ENCODE measurements around the gene IL17C. TPM values are rescaled to one million over a fixed set of nuclear protein-coding genes. Genes with fewer than 3 reads are reported as not detected.

IL17C gene
- total RNA-seq, 6 donors from 2014 or later = 0.40 to 0.76 TPM; not detected in 4

DNA sequence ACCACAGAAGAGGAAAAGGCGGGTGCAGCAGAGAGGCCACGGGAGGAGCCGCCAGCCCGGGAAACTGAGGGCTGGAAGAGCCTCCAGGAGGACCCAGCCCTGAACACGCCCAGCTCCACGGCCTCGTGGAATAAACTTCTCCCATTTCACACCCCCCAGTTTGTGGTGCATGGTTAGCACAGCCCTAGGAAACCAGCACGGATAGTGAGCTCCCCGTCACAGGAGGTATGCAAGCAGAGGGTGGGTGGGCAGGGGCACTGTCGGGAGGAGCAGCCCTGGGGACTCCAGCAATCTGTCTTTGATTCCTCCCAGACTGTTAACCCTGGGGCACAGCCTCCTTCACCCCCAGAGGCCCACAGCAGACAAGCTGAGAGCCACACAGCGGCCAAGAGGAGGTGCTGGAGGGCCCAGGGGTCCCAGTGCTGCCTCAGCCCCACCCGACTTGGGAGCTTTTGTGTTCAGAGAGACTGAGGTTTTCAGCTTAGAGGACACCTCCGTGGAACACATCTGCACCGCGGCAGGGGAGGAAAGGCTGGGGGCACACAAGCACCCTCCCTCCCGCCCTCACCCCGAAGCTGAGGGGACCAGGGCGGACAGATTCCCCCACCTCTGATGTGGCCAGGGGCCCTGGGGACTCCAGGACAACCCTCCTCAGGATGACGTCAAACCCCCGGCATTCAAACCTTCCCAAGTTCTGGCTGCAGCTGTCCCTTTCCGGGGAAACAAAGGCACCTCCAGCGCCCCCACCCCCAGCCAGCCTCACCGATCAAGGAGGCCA, 1.7 kb upstream of the IL17C start:
- Histone ChIP-seq H3K27ac (peak overlapping the region in 1 of 4 donors; percentile 30), H3K27me3 (peaks cover 0 to 18% (median 9%) of the 10 kb centered on the region in 4 donors), H3K4me1 (peaks cover 11 to 39% (median 29%) of the 10 kb centered on the region in 4 donors)

DNA sequence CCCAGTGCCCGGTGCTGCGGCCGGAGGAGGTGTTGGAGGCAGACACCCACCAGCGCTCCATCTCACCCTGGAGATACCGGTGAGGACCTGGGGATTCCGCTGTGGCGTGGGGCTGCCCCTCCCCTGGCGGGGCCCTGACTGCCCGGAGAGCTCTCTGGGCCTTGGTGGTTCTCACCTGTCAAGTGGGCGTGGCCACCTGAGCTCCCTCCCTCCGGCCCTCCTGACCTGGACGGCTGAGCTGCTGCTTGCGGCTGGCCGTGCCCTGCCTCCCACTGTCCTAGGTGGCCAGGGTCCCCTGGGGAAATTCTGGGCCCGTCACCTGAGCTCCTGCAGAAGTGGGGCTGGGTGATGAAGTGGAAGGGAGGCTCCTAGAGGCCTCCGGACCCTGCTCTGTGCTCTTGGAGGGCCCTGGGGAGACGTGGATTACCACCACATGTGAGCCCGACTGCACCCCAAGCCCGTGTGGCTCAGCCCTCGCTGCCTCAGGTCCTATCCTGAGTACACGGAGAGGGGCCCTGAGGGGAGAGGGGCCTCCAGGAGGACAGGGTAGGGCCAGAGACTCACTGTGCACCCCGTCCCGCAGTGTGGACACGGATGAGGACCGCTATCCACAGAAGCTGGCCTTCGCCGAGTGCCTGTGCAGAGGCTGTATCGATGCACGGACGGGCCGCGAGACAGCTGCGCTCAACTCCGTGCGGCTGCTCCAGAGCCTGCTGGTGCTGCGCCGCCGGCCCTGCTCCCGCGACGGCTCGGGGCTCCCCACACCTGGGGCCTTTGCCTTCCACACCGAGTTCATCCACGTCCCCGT, 1.1 kb downstream of the IL17C start:
- Histone ChIP-seq H3K27me3 (peaks cover 0 to 18% (median 9%) of the 10 kb centered on the region in 4 donors), H3K9me3 (no peaks in the 10 kb centered on the region), H3K27ac (no peak overlapping the region), H3K4me3 (no peak overlapping the region), H3K4me1 (peaks cover 6 to 28% (median 23%) of the 10 kb centered on the region in 4 donors), H3K36me3 (peaks cover 0 to 16% (median 9%) of the 10 kb centered on the region in 4 donors)
- WGBS, 2 donors = 14 to 24% methylated on average over 7 to 39 of the region's 45 CpGs
- TF ChIP-seq POLR2AphosphoS5 (IDR thresholded peaks at IDR 0.05) = no peak
- TF ChIP-seq POLR2A (IDR thresholded peaks at IDR 0.05) = no peak
- TF ChIP-seq EP300 (IDR thresholded peaks at IDR 0.05) = no peak
- TF ChIP-seq, protein P1, sequence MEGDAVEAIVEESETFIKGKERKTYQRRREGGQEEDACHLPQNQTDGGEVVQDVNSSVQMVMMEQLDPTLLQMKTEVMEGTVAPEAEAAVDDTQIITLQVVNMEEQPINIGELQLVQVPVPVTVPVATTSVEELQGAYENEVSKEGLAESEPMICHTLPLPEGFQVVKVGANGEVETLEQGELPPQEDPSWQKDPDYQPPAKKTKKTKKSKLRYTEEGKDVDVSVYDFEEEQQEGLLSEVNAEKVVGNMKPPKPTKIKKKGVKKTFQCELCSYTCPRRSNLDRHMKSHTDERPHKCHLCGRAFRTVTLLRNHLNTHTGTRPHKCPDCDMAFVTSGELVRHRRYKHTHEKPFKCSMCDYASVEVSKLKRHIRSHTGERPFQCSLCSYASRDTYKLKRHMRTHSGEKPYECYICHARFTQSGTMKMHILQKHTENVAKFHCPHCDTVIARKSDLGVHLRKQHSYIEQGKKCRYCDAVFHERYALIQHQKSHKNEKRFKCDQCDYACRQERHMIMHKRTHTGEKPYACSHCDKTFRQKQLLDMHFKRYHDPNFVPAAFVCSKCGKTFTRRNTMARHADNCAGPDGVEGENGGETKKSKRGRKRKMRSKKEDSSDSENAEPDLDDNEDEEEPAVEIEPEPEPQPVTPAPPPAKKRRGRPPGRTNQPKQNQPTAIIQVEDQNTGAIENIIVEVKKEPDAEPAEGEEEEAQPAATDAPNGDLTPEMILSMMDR (IDR thresholded peaks at IDR 0.05) = no peak
- DNase-seq = peak; percentile 85 to 86
- peak in 1 of 2 donors; percentile 35 for ATAC-seq (ENCODE audit: low FRiP score in 2 of 2)

More for the DNA sequence above, 1.7 kb upstream of the IL17C start:
- ATAC-seq (ENCODE audit: low FRiP score in 2 of 2) = no peak
- TF ChIP-seq POLR2A (IDR thresholded peaks at IDR 0.05) (no peak), POLR2AphosphoS5 (IDR thresholded peaks at IDR 0.05) (no peak), EP300 (IDR thresholded peaks at IDR 0.05) (no peak)
- TF ChIP-seq, protein P1 (IDR thresholded peaks at IDR 0.05) = no peak
- H3K36me3 ChIP-seq = peaks cover 0 to 19% (median 13%) of the 10 kb centered on the region in 4 donors
- H3K4me3 ChIP-seq = no peak overlapping the region
- WGBS, 2 donors = 73 to 77% methylated on average over 13 to 23 of the region's 23 CpGs
- no peaks in the 10 kb centered on the region for H3K9me3 ChIP-seq
- peak in 1 of 2 donors; percentile 41 for DNase-seq

DNA sequence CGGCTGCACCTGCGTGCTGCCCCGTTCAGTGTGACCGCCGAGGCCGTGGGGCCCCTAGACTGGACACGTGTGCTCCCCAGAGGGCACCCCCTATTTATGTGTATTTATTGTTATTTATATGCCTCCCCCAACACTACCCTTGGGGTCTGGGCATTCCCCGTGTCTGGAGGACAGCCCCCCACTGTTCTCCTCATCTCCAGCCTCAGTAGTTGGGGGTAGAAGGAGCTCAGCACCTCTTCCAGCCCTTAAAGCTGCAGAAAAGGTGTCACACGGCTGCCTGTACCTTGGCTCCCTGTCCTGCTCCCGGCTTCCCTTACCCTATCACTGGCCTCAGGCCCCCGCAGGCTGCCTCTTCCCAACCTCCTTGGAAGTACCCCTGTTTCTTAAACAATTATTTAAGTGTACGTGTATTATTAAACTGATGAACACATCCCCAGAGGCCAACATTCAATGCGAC, 1.7 kb downstream of the IL17C start:
- H3K36me3 ChIP-seq = peaks cover 0 to 16% (median 9%) of the 10 kb centered on the region in 4 donors
- no peak for TF ChIP-seq POLR2A (IDR thresholded peaks at IDR 0.05)
- no peak for TF ChIP-seq EP300 (IDR thresholded peaks at IDR 0.05)
- TF ChIP-seq, protein P1 (IDR thresholded peaks at IDR 0.05) = no peak
- no peak for TF ChIP-seq POLR2AphosphoS5 (IDR thresholded peaks at IDR 0.05)
- DNase-seq (peak in 1 of 2 donors; percentile 5), ATAC-seq (ENCODE audit: low FRiP score in 2 of 2) (no peak)
- H3K27me3 ChIP-seq = peaks cover 0 to 18% (median 9%) of the 10 kb centered on the region in 4 donors
- H3K4me3 ChIP-seq = no peak overlapping the region
- WGBS, 2 donors = 46 to 52% methylated on average over 7 to 9 of the region's 13 CpGs
- H3K27ac ChIP-seq = no peak overlapping the region
- H3K9me3 ChIP-seq = no peaks in the 10 kb centered on the region
- H3K4me1 ChIP-seq = peaks cover under 1 to 22% (median 17%) of the 10 kb centered on the region in 4 donors

DNA sequence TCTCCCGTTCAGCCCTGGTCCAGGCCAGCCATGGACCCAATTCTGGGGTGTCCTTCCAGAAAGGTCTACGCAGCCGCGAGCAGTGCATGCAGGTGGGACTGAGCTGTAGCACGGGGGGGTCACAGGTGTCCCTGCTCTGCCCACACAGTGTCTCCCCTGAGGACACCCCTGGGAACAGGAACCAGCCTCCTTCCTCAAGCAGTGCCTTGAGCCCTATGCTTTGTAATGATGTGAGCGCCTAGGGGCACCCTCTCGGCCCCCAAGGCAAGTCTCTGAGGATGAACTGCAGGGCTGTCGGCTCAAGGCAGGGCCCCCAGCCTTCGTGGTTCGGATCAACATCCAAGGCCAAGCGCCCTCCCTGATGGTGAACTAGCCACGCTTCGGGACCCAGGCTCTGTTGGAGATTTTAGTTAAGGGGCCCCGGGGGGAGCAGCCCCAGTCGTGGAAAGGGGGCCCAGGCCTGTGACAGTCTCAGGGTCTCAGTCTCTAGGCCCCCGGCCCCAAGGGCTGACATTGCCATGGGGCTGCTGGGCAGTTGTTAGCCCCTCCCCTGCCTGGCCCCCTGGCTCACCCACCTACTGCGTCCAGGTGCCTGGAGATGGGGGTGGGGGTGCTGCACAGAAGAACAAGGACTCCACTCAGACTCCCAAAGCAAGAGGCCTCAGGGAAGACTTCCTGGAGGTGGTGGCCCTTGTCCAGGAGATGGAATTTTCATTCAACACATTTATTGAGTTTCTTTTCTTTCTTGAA, 2.3 kb downstream of the IL17C start:
- ATAC-seq (ENCODE audit: low FRiP score in 2 of 2) (no peak), DNase-seq (peak in 1 of 2 donors; percentile 38)
- no peak overlapping the region for H3K4me3 ChIP-seq
- no peak overlapping the region for H3K27ac ChIP-seq
- TF ChIP-seq POLR2AphosphoS5 (IDR thresholded peaks at IDR 0.05) (no peak), POLR2A (IDR thresholded peaks at IDR 0.05) (no peak), EP300 (IDR thresholded peaks at IDR 0.05) (no peak)
- TF ChIP-seq, protein P1 (IDR thresholded peaks at IDR 0.05) = no peak
- 58 to 68% methylated on average over 9 to 16 of the region's 17 CpGs for WGBS, 2 donors
- peaks cover 0 to 18% (median 9%) of the 10 kb centered on the region in 4 donors for H3K36me3 ChIP-seq
- H3K4me1 ChIP-seq = peaks cover 0 to 18% (median 12%) of the 10 kb centered on the region in 4 donors
- H3K27me3 ChIP-seq = peaks cover 0 to 18% (median 9%) of the 10 kb centered on the region in 4 donors
- no peaks in the 10 kb centered on the region for H3K9me3 ChIP-seq

Measured in upper lobe of left lung (tissue), 6 donors.